COR-L47 (cell line): ENCODE measurements around the gene C7orf33.
"Not testable (repeated sequence)": the region's sequence is repeated elsewhere in the genome, so short reads cannot be mapped to it uniquely, and the experiment has no call there.

Experiments
- DNase-seq: peaks from one replicate; lab custom pipeline; 2025; lab: John Stamatoyannopoulos, UW

Gene C7orf33

GRCh38 chr7:148590471-148590870 is at the start of gene C7orf33:
TSS of gene C7orf33 (plus strand) at chr7:148590766. CDS start at chr7:148590926, 160 bp downstream.
- DNase-seq: no peak

GRCh38 chr7:148541891-148542504 is 48.6 kb upstream of the C7orf33 start:
- DNase-seq: no peak

- DNase-seq: no peak
Observed at GRCh38 chr7:148543302-148543701, 47.3 kb upstream of the C7orf33 start.

- no peak for DNase-seq
Observed at GRCh38 chr7:148545172-148545571, 45.4 kb upstream of the C7orf33 start.

GRCh38 chr7:148545932-148546331 is 44.6 kb upstream of the C7orf33 start:
- no peak for DNase-seq

- DNase-seq: no peak
Observed at GRCh38 chr7:148546857-148547256, 43.7 kb upstream of the C7orf33 start.

- no peak for DNase-seq
Observed at GRCh38 chr7:148547951-148548350, 42.6 kb upstream of the C7orf33 start.

- no peak for DNase-seq
Observed at GRCh38 chr7:148553979-148554378, 36.6 kb upstream of the C7orf33 start.

- DNase-seq: no peak
Observed at GRCh38 chr7:148556892-148557291, 33.7 kb upstream of the C7orf33 start.

- DNase-seq: no peak
Observed at GRCh38 chr7:148558914-148559313, 31.7 kb upstream of the C7orf33 start.

- no peak for DNase-seq
Observed at GRCh38 chr7:148561099-148561498, 29.5 kb upstream of the C7orf33 start.

- no peak for DNase-seq
Observed at GRCh38 chr7:148563583-148564274, 26.8 kb upstream of the C7orf33 start.

GRCh38 chr7:148564275-148564951 is 26.2 kb upstream of the C7orf33 start:
- DNase-seq: not testable (repeated sequence)

- no peak for DNase-seq
Observed at GRCh38 chr7:148566736-148567135, 23.8 kb upstream of the C7orf33 start.

- DNase-seq: peak; percentile 1
Observed at GRCh38 chr7:148567524-148567923, 23.0 kb upstream of the C7orf33 start.

- DNase-seq: no peak
Observed at GRCh38 chr7:148570510-148570909, 20.1 kb upstream of the C7orf33 start.

GRCh38 chr7:148570973-148571372 is 19.6 kb upstream of the C7orf33 start:
- not testable (repeated sequence) for DNase-seq

GRCh38 chr7:148571381-148571780 is 19.2 kb upstream of the C7orf33 start:
- no peak for DNase-seq

- DNase-seq: no peak
Observed at GRCh38 chr7:148572067-148572522, 18.5 kb upstream of the C7orf33 start.

- not testable (repeated sequence) for DNase-seq
Observed at GRCh38 chr7:148573581-148573980, 17.0 kb upstream of the C7orf33 start.

- DNase-seq: peak; percentile 37
Observed at GRCh38 chr7:148575640-148576411, 14.7 kb upstream of the C7orf33 start.

- no peak for DNase-seq
Observed at GRCh38 chr7:148579366-148579765, 11.2 kb upstream of the C7orf33 start.
